GM10266 (cell line): ENCODE results near the gene CFAP99.

Experiments
- DNase-seq: peaks from one replicate; pipeline ENCODE4 v3.0.0; 2012; ENCODE audit errors: extremely low spot score
- CTCF ChIP-seq: IDR thresholded peaks from 2 replicates; pipeline ENCODE4 v1.5.1; 2012; ENCODE audit warnings: mild to moderate bottlenecking, low read depth; ENCODE audit not compliant: control insufficient read depth, insufficient read depth; ENCODE audit errors: missing control alignments

The CFAP99 gene

GRCh38 chr4:2503809-2504208 is 85.1 kb downstream of the CFAP99 start:
- no peak for DNase-seq
- no peak for TF ChIP-seq CTCF

- no peak for DNase-seq
- TF ChIP-seq CTCF, result no peak
Measured at GRCh38 chr4:2507259-2507658, 88.5 kb downstream of the CFAP99 start.

- DNase-seq, result no peak
- no peak for TF ChIP-seq CTCF
Measured at GRCh38 chr4:2507855-2508254, 89.1 kb downstream of the CFAP99 start.

GRCh38 chr4:2510351-2511259 is 91.8 kb downstream of the CFAP99 start:
- no peak for DNase-seq
- TF ChIP-seq CTCF, result no peak

- no peak for TF ChIP-seq CTCF
- peak; percentile 32 for DNase-seq
Measured at GRCh38 chr4:2511645-2512131, 92.9 kb downstream of the CFAP99 start.
